Sigmoid colon (tissue), 4 donors: ENCODE results near the gene C5.

Experiments used
- CTCF ChIP-seq, 4 experiments: fragments of 450-650 bp in 3 of 4; fragments of 200-600 bp in 1 of 4; IDR thresholded peaks; one replicate each; pipeline ENCODE4 v1.5.1; 2016 to 2019; ENCODE audit warnings: antibody characterized with exemption in 4 of 4, mild to moderate bottlenecking in 3 of 4, moderate library complexity in 2 of 4
- POLR2A ChIP-seq, 2 donors: fragments of 450-650 bp; IDR thresholded peaks; one replicate each; pipeline ENCODE4 v1.6.1; 2016; ENCODE audit warnings: antibody characterized with exemption in 2 of 2, mild to moderate bottlenecking in 2 of 2, moderate library complexity in 2 of 2
- POLR2AphosphoS5 ChIP-seq, 4 donors: sonication (generic); formaldehyde crosslinking; IDR thresholded peaks; one replicate each; pipeline ENCODE4 v1.6.1; 2017; ENCODE audit warnings: antibody characterized with exemption in 4 of 4

DNA sequence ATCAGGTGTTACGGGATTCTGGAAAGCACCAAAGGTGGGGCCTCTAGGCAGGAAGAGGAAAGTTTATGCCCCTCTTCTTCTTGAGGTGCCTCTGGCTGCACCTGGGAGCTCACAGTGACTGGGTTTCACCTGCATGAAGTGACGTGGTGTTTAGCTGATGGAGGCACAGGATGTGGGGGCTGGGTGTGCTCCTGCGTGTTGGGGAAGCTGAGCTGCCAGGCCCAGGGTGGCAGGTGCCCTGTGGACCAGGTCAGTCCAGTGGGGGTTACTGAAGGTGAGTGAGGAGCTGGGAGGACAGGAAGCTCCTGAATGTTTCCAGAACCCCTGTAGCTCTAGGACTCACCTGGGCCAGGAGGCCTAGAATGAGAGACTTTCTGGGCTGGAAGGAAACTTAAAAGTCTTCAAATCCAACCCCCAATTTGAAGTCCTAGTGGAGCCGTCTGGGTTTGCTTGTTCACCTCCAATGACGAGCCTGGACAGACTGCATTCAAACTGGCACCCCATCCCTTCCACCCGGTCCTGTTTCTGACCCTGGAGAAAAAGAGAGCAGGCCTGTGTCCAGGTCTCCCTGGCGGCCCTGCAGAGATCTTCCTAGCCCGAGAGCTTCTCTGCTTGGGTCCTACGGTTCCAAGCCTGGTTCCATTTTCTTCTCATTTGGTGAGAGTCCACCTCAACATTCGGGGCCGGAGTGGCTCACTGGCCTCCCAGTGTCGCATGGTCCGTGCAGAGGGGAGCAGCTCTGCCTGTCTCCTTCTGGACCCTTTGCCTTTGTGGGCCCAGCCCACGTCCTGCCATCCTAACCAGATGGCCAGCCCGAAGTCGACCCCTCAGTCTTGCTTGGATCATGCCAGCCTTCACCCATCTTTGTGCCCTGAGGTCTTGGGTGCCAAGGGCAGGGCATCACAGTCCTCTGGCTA is 145.8 kb downstream of the C5 start:
- TF ChIP-seq POLR2AphosphoS5 (IDR thresholded peaks at IDR 0.05) (no peak), CTCF (IDR thresholded peaks at IDR 0.05) (no peak), POLR2A (IDR thresholded peaks at IDR 0.05) (no peak)
